Hematopoietic multipotent progenitor cell treated with erythropoietin and hydrocortisone succinate and interleukin-3 and kit ligand, for 6 days (in vitro differentiated cells): Measurements from ENCODE around the gene COTL1.
"Not testable (repeated sequence)": the region's sequence is repeated elsewhere in the genome, so short reads cannot be mapped to it uniquely, and the experiment has no call there.

ENCODE experiments used
- DNase-seq: peaks from one replicate; pipeline ENCODE4 v3.0.0-alpha.2; 2015

The COTL1 gene

DNA sequence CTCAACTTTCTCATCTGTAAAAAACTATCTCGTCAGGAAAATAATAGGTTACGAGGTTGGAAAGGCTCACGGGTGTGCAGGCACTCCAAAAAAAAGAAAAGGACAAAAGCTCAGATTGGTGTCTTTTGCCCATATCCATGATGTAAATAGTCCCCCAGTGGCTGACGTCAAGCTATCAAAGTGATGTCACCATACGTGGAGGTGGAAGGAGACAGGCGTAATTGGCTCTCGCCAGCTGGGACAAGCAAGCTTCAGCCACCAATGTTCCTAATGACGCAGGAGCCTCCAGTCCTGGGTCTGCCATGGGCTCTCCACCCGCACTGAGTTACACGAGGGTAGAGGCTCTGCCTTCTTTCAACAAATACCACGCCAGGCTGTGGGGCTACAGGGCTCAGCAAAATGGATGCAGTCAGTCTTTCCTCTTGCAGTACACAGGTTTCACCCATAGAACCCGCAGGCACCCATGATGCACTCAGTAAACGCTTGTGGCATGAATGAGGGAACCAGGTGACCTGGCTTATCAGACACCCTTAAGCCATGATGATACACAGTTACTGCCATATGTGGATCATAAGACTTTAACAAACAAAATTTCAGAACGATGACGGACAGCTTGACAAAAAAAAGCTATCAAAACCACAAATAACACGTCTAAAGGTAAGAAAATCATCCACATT lies 50.5 kb downstream of the COTL1 start:
- DNase-seq, result no peak

DNA sequence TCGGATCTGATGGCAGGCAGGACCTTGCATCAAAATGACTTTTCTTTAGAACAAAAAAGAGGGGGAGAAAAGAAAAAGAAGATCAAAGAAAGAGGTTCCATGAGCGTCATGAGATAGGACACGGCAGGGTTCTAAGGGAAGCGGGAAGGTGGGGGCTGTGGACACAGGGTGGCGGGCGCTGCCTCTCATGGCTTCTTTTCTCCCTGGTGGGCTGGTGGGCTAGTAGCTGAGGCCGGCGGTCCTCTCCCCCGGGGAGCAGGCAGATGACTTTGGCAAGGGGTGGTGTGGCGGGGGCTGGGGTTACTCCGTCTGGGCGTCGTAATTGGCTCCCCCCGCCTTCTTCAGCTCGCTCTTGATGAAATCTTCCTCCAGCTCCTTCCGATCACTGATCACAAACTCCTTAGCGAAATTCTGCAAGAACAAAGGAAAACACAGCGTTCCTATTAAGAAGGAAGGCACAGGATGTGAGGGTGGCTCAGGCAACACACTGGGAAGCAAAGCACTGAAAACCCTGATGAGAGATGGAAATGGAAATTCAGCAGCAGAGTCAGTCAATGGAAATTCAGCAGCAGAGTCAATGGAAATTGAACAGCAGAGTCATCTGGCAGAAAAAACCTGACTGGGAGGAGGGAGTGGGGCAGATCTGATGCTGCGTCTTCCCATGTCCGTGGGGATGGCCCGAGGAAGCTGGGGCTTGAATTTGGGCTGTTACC lies 51.2 kb downstream of the COTL1 start:
- DNase-seq, result no peak

DNA sequence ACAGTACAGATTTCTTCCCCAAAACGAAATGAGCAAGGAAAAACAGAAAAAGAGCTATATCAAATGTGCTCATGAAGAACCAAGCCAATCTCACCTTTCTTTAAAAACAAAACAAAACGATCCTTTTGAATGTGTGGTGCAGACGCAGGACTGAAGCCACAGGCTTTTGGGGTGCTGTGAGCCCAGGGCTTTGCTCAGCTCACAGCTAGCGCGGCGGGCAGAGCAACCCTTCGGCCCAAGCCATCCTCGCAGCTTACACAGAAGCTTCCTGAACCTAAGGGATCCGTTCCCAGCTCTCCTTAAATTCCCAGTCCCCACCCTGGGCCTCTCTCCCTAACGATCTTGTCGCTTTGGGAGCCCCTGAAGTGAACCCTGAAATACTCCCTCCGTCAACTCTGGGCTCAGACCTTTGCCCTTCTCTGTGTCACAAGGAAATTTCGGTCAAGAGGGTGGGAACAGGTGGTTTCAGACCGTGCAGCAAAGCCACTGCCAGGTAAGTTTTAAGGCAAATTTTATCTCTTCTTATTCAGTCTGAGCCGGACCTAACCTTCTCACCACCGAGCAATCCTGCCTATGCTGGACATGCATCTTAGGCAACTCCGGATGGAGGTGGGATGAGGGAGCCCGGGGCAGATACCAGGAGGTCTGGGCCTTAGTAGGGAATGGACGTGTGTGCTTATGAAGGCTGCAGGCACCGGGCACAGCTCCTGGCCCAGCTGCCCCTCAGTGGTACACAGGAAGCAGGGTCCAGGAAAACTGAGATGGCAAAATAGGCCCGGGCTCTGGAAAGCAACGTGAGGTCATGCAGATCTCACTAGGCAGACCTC lies 52.0 kb downstream of the COTL1 start:
- DNase-seq, result no peak

GRCh38 chr16:84563786-84564420 lies 54.0 kb downstream of the COTL1 start:
- DNase-seq, result no peak

DNA sequence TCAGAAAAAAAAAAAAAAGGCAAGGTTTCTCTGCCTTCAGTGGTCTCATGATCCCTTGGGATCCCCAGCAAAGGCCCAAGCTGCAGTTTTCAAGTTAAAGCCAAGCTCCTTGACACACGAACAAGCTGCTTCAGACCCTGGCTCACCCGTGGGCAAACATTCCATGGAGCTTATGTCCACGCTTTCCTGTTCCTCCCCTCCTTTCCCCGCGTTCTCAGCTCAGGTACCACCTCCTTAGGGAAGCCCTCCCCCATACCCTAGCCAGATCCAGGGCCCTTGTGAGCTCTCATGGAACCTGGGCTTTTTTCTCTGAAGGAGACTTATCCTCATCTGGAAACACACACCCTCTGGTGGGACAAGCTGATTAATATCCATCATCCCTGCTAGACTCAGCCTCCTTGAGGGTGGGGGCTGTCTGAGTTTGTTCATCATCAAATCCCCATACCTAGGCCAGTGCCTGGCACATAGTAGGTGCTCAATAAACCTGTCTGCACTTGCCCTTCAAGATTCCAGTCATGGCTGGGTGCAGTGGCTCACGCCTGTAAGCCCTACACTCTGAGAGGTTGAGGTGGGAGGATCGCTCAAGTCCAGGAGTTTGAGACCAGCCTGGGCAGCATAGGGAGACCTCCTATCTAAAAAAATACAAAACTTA lies 54.7 kb downstream of the COTL1 start:
- DNase-seq, result no peak

DNA sequence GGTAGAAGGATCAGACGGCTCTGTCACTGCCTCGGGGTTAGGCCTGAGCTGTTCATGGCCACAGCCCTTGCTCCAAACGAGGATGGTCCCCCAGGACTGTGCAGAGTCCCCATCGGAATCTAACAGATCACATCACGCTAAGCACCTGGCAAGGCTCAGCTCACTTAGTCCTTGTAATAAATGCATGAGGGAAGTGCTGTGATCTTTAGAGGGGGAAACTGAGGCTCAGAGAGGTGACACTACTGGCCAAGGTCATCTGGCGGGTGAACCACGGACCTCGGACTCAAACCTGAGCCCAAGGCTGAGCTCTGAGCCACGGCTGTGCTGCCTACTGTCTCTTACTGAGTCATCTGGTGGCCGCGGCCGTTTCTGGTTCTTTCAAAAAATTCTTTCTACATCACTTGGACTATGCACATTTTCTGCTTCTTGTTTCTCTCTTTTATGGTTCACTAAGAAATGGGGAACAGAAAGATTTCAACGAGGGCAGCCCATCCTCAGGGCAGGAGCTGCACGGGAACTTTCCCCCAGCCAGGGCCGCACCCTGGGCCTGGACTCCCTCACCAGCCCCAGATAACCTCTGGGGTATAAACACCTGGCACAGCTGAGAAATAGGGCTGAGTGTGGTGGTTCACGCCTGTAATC lies 55.6 kb downstream of the COTL1 start:
- no peak for DNase-seq

DNA sequence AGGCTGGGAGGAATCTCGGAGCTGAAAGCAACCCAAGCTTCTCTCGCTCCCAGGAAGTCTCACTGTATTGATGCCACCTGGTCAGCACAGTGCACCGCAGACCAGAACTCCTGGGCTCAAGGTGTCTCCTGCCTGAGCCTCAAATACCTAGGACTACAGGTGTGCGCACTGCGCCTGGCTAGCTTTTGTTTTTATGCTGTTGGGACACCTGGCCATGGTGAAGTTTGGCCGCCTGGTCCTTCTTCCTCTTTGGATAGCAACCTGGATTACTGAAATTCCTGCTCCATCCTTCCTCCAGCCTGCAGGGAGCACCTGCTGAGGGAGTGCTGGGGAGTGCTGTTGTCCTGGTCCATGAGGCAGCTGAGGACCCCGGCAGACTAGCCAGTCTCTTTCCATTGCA lies 56.6 kb downstream of the COTL1 start:
- DNase-seq, result no peak

DNA sequence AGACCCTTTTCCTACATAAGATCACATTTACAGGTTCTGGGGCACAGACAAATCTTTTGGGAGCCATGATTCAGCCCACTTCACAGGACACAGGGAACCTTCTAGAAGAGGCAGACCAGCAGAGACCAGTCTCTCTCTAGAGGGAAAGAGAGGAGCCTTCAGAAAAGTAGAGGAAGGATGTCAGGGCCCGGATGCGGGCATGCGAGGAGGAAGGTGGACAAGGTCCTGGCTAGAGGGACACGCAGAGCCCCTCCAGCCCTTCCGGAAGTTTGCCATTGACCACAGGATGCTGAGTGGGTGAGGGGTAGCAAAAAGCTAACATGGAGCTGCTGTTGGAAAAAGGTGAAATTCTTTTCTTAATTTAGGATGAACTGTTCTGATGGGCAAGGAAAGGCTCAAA lies 57.6 kb downstream of the COTL1 start:
- DNase-seq, result no peak

- no peak for DNase-seq
These were observed 58.5 kb downstream of the COTL1 start for GRCh38 chr16:84559311-84559932.

DNA sequence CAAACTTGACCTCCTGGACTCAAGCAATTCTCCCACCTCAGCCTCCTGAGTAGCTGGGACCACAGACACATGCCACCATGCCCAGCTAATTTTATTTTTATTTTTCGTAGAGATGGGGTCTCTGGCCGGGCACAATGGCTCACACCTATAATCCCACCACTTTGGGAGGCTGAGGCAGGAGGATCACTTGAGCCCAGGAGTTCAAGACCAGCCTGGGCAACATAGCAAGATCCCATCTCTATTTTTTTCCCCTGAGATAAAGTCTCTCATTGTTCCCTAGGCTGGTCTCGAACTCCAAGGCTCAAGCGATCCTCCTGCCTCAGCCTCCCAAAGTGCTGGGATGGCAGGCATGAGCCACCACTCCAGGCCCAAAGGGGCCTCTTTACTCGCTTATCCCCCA lies 59.0 kb downstream of the COTL1 start:
- DNase-seq, result not testable (repeated sequence)

GRCh38 chr16:84557504-84557903 lies 60.4 kb downstream of the COTL1 start:
- DNase-seq, result no peak

GRCh38 chr16:84557059-84557458 lies 60.8 kb downstream of the COTL1 start:
- no peak for DNase-seq

DNA sequence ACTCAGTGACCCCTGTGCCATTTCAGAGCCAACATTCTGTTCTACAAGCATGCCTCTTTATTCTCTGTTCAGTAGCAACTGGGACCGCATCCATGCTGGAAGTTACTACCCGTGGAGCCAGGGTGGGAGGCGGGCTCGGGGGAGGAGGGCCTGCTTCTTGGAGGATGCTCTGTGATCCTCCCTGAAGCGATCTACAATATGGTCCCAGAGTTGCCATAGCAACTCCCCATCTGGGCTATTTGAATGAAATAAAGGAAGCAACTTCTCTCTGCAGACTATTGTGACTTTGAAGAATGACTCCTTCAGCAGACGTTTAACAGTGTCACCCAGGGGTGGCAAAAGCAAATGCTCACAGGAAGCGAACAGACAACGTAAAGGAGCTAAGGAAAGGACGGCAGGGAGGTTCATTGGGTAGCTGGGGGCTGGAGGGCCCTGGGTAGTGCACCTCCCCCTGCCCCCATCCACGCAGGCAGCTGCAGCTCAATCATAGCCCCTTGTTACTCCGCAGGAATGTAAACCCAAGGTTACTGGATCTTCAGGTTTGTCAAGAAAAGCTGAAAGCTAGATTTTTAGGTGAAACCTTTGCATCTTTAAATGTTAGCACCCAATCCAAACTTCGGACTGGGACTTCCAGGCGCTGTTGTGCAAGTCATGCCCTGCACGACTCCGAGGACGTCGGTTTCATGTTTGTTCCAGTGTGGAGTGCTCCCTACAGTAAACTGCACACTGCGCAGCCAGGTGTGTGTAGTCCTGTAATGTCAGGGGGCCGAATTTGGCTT lies 62.3 kb downstream of the COTL1 start:
- DNase-seq, result no peak

DNA sequence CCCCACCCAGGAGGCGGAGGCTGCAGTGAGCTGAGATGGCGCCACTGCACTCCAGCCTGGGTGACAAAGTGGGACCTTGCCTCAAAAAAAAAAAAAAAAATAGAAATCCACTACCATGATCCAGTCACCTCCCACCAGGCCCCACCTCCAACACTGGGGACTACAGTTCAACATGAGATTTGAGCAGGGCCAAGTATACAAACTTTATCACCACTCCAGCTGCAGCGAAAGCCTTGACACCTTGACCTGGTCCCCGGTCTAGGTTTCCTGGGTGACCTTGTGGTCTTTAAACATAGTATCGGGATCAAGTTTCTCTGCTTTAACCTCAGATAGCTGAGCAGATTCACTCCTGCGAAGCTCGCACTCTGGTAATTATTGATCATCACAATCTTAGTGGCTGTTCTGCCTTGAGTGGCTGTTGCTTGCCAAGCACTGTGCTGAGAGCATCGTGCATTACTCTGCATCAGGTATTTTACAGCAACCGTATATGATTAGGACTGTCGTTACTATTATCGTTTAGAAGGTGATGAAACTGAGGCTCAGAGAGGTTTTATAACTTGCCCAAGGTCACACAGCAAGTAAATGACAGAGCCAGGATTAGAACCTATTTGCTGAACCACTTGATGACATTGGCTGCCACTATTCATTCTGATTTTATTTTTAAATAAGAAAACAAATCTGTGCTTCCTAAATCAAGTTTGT lies 63.1 kb downstream of the COTL1 start:
- no peak for DNase-seq

GRCh38 chr16:84553873-84554399 lies 63.9 kb downstream of the COTL1 start:
- no peak for DNase-seq

DNA sequence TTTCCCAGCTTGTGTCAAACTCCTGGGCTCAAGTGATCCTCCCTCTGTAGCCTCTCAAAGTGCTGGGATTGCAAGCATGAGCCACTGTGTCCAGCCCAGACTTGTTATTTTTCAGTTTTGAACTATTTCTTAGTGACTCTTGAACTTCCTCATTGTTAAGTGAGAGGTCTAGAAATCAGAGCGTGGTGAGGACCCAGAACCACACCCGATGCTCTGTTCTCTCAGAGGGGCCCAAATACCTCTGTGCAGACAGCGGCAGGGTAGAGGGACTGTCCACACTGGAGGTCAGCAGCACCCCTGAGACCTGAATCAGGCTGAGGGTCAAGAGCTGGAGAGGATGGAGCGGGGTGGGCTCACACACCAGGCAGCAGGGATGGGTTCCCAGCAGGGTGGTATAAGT lies 65.7 kb downstream of the COTL1 start:
- DNase-seq, result no peak

GRCh38 chr16:84550096-84550495 lies 67.8 kb downstream of the COTL1 start:
- DNase-seq, result no peak

DNA sequence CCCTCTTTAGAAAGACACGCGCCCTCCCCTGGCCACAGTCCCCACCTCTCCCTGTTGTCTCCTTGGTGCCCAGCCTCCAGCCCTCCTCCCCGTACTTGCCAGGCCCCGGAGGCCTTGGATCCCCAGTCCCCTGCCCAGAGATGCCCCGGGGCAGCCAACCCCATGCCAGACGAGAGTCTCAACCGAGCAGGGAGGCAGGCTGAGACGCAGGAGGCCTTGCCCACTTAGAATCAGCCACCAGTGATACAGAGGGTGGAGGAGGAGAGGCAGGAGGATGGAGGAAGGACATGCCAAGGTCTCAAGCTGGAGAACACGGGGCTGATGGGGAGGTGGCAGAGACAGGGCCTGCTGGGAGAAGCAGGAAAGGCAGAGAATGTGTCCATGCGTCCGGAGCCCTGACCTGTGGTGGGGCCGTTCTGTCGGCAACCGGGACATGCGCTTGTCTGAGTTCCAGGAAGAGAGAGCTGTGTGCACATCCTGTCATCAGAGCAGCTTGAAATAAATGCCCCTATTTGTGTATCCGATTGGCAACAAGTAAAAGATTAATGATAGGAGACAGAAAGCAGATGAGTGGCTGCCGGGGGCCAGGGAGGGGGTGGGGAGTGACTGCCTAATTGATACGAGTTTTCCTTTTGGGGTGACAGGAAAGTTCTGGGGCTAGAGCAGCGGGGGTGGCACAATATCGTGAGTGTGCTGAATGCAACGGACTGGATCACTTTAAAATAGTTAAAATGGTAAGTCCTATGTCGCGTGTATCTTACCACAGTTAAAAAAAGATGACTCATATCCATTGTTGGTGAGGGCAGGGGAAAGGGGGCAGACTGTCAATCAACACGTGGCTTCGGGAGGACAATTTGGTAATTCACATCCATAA lies 68.7 kb downstream of the COTL1 start:
- no peak for DNase-seq

GRCh38 chr16:84548508-84548907 lies 69.4 kb downstream of the COTL1 start:
- DNase-seq, result no peak
